ENCODE results near the gene IQSEC3.

DNA sequence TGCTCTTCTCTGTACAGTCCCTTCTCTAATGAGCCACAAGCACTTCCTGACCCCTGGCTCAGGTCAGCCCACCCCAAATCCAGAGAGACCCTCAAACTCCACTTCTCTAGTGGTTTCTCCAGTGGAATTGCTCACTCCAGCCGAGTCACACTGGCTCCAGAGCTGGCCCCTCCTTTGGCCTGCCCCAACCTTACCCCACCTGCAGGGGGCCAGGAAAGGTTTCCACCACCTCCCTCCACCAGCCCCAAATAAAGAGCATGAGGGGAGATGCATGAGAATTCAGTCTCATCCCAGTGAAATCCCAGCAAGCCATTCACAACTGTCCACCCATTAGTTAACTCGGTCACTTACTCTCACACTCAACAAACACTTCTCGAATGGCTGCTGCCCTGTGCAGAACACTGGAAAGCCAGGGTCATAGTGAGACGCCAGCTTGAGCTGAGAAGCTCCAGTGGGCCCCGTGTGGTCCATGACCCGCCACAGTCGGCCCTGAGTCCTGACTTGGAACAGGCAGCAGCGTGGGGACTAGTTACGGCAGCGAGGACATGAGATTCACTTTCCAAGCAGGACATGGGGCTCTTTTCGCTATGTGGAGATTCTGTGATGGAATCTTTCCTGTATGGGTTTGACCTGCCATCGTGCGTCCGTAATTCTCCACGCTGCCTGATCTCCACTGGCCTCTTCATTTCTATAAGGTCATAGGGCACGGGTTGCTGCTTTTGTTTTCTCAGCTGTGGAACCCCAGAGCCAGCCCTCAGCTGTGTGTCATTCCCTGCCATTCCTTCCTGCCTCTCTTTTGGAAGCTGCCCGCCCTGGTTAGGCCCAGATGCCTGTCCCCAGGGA, 103.2 kb downstream of the IQSEC3 start:
- TF ChIP-seq, protein P1, sequence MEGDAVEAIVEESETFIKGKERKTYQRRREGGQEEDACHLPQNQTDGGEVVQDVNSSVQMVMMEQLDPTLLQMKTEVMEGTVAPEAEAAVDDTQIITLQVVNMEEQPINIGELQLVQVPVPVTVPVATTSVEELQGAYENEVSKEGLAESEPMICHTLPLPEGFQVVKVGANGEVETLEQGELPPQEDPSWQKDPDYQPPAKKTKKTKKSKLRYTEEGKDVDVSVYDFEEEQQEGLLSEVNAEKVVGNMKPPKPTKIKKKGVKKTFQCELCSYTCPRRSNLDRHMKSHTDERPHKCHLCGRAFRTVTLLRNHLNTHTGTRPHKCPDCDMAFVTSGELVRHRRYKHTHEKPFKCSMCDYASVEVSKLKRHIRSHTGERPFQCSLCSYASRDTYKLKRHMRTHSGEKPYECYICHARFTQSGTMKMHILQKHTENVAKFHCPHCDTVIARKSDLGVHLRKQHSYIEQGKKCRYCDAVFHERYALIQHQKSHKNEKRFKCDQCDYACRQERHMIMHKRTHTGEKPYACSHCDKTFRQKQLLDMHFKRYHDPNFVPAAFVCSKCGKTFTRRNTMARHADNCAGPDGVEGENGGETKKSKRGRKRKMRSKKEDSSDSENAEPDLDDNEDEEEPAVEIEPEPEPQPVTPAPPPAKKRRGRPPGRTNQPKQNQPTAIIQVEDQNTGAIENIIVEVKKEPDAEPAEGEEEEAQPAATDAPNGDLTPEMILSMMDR (IDR thresholded peaks at IDR 0.05) = no peak
- TF ChIP-seq POLR2AphosphoS5 (IDR thresholded peaks at IDR 0.05; ENCODE audit: low read depth, low read length) = no peak
- no peak for TF ChIP-seq SIN3A (IDR thresholded peaks at IDR 0.05; ENCODE audit: borderline replicate concordance, insufficient read depth, low read depth, low read length)
